ENCODE data around the gene GNMT.
A peak's percentile ranks its signal among the peaks of the same experiment; 100 is the strongest.

Gene GNMT

DNA sequence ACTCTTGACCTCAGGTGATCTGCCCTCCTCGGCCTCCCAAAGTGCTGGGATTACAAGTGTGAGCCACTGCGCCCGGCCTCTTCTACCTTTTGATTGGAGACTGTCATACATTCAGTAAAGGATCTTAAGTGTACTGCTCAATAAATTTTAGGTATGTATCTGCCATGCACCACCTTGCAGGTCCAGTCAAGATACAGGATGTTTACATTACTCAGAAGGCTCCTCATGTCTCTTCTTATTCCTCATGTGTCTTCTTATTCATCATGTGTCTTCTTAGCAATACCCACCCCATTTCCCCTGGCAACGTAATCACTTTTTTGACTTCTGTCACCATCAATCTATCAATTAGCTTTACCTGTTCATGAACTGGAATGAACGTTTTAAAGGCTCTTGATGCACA is 45.3 kb downstream of the GNMT start:
- TF ChIP-seq, protein P1, sequence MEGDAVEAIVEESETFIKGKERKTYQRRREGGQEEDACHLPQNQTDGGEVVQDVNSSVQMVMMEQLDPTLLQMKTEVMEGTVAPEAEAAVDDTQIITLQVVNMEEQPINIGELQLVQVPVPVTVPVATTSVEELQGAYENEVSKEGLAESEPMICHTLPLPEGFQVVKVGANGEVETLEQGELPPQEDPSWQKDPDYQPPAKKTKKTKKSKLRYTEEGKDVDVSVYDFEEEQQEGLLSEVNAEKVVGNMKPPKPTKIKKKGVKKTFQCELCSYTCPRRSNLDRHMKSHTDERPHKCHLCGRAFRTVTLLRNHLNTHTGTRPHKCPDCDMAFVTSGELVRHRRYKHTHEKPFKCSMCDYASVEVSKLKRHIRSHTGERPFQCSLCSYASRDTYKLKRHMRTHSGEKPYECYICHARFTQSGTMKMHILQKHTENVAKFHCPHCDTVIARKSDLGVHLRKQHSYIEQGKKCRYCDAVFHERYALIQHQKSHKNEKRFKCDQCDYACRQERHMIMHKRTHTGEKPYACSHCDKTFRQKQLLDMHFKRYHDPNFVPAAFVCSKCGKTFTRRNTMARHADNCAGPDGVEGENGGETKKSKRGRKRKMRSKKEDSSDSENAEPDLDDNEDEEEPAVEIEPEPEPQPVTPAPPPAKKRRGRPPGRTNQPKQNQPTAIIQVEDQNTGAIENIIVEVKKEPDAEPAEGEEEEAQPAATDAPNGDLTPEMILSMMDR (IDR thresholded peaks at IDR 0.05; ENCODE audit: unreplicated experiment in 3 of 3), result no peak
- H3K36me3 Mint-ChIP-seq (ENCODE audit: low read depth), result peaks cover 42% of the 10 kb centered on the region
- no peak overlapping the region for H3K4me3 Mint-ChIP-seq
- no peaks in the 10 kb centered on the region for H3K4me1 Mint-ChIP-seq
- H3K9me3 Mint-ChIP-seq, result no peaks in the 10 kb centered on the region
- H3K27me3 Mint-ChIP-seq (ENCODE audit: low read depth), result no peaks in the 10 kb centered on the region
- no peak overlapping the region for H3K27ac Mint-ChIP-seq

DNA sequence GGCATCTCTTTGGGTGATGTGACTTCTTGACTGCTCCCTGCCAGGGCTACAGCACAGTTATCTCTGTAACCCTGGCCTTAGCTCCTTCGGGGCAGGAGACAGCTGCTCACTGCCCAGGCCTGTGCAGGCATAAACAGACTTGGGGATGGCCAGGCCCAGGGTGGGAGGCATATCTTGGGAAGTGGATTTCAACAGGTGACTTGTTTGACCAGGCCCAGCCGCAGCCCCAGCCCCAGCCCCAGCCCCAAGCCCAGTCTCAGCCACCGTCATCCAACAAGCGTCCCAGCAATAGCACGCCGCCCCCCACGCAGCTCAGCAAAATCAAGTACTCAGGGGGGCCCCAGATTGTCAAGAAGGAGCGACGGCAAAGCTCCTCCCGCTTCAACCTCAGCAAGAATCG is 45.7 kb downstream of the GNMT start:
- peaks cover 44% of the 10 kb centered on the region for H3K36me3 Mint-ChIP-seq (ENCODE audit: low read depth)
- H3K27me3 Mint-ChIP-seq (ENCODE audit: low read depth), result no peaks in the 10 kb centered on the region
- TF ChIP-seq, protein P1 (IDR thresholded peaks at IDR 0.05; ENCODE audit: unreplicated experiment in 3 of 3), result no peak
- H3K9me3 Mint-ChIP-seq, result no peaks in the 10 kb centered on the region
- no peak overlapping the region for H3K27ac Mint-ChIP-seq
- H3K4me3 Mint-ChIP-seq, result no peak overlapping the region
- H3K4me1 Mint-ChIP-seq, result no peaks in the 10 kb centered on the region

DNA sequence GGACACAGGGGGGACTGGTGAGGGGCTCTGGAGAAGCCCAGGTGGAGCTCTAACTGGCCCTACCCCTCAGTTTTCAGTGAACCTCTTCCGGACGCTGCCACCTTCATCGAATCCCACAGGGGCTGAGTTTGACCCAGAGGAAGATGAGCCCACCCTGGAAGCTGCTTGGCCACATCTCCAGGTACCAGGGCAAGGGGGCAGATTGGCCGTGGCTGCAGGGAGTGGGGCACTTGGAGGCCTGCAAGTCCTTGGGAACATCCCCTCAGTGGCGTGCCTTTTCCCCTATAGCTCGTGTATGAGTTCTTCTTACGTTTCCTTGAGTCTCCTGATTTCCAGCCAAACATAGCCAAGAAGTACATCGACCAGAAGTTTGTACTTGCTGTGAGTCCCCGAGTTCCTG is 46.6 kb downstream of the GNMT start:
- Mint-ChIP-seq H3K36me3 (ENCODE audit: low read depth) (peaks cover 49% of the 10 kb centered on the region), H3K9me3 (no peaks in the 10 kb centered on the region), H3K27ac (no peak overlapping the region), H3K4me1 (peaks cover 3% of the 10 kb centered on the region), H3K4me3 (no peak overlapping the region), H3K27me3 (ENCODE audit: low read depth) (no peaks in the 10 kb centered on the region)
- TF ChIP-seq, protein P1 (IDR thresholded peaks at IDR 0.05; ENCODE audit: unreplicated experiment in 3 of 3), result no peak

DNA sequence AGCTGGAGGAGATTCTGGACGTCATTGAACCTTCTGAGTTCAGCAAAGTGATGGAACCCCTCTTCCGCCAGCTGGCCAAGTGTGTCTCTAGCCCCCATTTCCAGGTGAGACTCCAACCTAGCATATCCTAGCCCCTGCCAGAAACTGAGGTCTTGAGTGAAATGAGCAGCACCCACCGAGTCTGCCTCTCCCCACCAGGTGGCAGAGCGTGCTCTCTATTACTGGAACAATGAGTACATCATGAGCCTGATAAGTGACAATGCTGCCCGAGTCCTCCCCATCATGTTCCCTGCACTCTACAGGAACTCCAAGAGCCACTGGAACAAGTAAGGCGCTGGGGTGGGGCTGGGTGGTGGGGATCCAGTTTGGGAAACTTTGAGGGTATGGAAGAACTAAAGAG is 48.6 kb downstream of the GNMT start:
- Mint-ChIP-seq H3K4me3 (peak overlapping the region in 1 of 3 experiments; percentile 47), H3K27ac (no peak overlapping the region), H3K36me3 (ENCODE audit: low read depth) (peaks cover 49% of the 10 kb centered on the region), H3K4me1 (peaks cover 21% of the 10 kb centered on the region), H3K27me3 (ENCODE audit: low read depth) (peaks cover 4% of the 10 kb centered on the region), H3K9me3 (no peaks in the 10 kb centered on the region)
- TF ChIP-seq, protein P1 (IDR thresholded peaks at IDR 0.05; ENCODE audit: unreplicated experiment in 3 of 3), result peak in 2 of 3 experiments; percentile 13 to 28

DNA sequence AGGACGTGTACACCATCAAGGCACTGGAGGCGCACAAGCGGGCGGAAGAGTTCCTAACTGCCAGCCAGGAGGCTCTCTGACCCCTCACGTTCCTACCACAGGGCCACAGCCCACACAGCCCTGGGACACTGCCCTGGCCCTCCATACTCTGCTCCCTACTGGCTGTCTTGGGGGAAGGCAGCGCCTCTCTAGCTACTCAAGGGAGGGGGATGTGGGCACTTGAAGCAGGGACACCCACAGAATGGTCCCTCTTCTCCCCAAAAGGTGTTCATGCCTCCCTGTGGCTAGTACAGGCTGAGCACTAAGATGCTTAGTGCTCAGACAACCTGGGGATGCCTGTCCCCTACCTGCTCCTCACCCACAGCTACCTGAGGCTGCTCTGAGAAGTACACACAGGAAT is 50.7 kb downstream of the GNMT start:
- peaks cover 4% of the 10 kb centered on the region for H3K27me3 Mint-ChIP-seq (ENCODE audit: low read depth)
- peak overlapping the region; percentile 94 to 97 (median 94) for H3K4me3 Mint-ChIP-seq
- no peaks in the 10 kb centered on the region for H3K9me3 Mint-ChIP-seq
- H3K27ac Mint-ChIP-seq, result no peak overlapping the region
- H3K4me1 Mint-ChIP-seq, result peaks cover 37% of the 10 kb centered on the region
- peaks cover 44% of the 10 kb centered on the region for H3K36me3 Mint-ChIP-seq (ENCODE audit: low read depth)
- TF ChIP-seq, protein P1 (IDR thresholded peaks at IDR 0.05; ENCODE audit: unreplicated experiment in 3 of 3), result no peak

DNA sequence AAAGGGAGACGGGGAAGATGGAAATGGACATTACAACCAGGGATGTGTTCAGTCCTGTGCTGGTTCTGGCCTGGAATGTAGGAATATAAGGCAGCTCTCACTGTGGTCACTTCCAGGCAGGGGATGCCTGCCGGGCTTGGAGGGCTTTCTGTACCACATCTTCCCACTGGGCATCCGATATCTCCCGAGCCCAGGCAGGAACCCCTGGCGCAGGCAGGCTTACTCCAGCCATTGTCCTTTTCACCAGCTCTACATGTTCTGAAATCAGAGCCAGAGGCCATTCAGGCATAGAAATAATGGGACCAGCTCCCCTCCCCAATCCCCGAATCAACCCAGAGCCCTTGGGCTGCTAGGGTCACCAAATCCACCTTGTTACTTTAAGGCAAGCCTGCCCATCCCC is 51.8 kb downstream of the GNMT start:
- H3K9me3 Mint-ChIP-seq, result no peaks in the 10 kb centered on the region
- H3K4me3 Mint-ChIP-seq, result peak overlapping the region; percentile 94 to 97 (median 94)
- H3K27me3 Mint-ChIP-seq (ENCODE audit: low read depth), result peaks cover 7% of the 10 kb centered on the region
- H3K27ac Mint-ChIP-seq, result peak overlapping the region in 1 of 3 experiments; percentile 97
- H3K36me3 Mint-ChIP-seq (ENCODE audit: low read depth), result peaks cover 42% of the 10 kb centered on the region
- TF ChIP-seq, protein P1 (IDR thresholded peaks at IDR 0.05; ENCODE audit: unreplicated experiment in 3 of 3), result no peak
- H3K4me1 Mint-ChIP-seq, result peaks cover 44% of the 10 kb centered on the region

Measured in nephron (organoid).